Neutrophil (primary cell): Measurements from ENCODE around the gene TNFAIP8L1.
A peak's percentile ranks its signal among the peaks of the same experiment; 100 is the strongest.

ENCODE experiments used
- H3K27ac ChIP-seq: fragments of 200-600 bp; sonication (generic); 2 replicates; pipeline ENCODE4 v1.5.1; 2016; ENCODE audit warnings: mild to moderate bottlenecking, moderate library complexity
- H3K27me3 ChIP-seq: fragments of 200-600 bp; sonication (generic); 2 replicates; pipeline ENCODE4 v1.6.0; 2016; ENCODE audit warnings: mild to moderate bottlenecking
- H3K36me3 ChIP-seq: fragments of 200-600 bp; sonication (generic); 2 replicates; pipeline ENCODE4 v1.5.1; 2017
- H3K4me1 ChIP-seq, 2 experiments: fragments of 200-600 bp in 1 of 2; sonication (generic) in 1 of 2; 1 replicate in 1 of 2; 2 replicates in 1 of 2; pipeline versions ENCODE4 v1.5.1 to v1.6.1; 2013 to 2016; ENCODE audit warnings: low read depth in 1 of 2, low read length in 1 of 2, mild to moderate bottlenecking in 1 of 2, moderate library complexity in 1 of 2; ENCODE audit not compliant: control insufficient read depth in 1 of 2, insufficient read depth in 1 of 2
- H3K4me3 ChIP-seq, 2 experiments: fragments of 200-600 bp in 1 of 2; sonication (generic) in 1 of 2; 1 replicate in 1 of 2; 2 replicates in 1 of 2; pipeline ENCODE4 v1.5.1; 2013 to 2016; ENCODE audit warnings: low read depth in 1 of 2, low read length in 1 of 2, mild to moderate bottlenecking in 1 of 2, moderate library complexity in 1 of 2
- H3K9me3 ChIP-seq: fragments of 200-600 bp; sonication (generic); 2 replicates; pipeline ENCODE4 v1.5.1; 2016
- CTCF ChIP-seq: fragments of 200-600 bp; sonication (generic); IDR thresholded peaks from 2 replicates; pipeline ENCODE4 v1.5.1; 2016; ENCODE audit warnings: antibody characterized with exemption

TNFAIP8L1 gene

GRCh38 chr19:4638828-4639530 is at the start of gene TNFAIP8L1:
Gene TNFAIP8L1 (plus strand): TSS chr19:4639516. CDS start chr19:4651870, 12,354 bp downstream.
- Histone ChIP-seq H3K9me3 (no peaks in the 10 kb centered on the region), H3K4me3 (peak within 1 kb of the TSS; percentile 69 to 71), H3K27me3 (peaks cover 14% of the 10 kb centered on the region), H3K27ac (peak within 1 kb of the TSS; percentile 85), H3K36me3 (no peaks in the 10 kb centered on the region), H3K4me1 (peaks cover 29 to 30% of the 10 kb centered on the region in 2 experiments)
- no peak for TF ChIP-seq CTCF

GRCh38 chr19:4589579-4590410 is 49.5 kb upstream of the TNFAIP8L1 start:
- H3K9me3 ChIP-seq = no peaks in the 10 kb centered on the region
- no peaks in the 10 kb centered on the region for H3K36me3 ChIP-seq
- H3K27ac ChIP-seq = no peak overlapping the region
- no peak for TF ChIP-seq CTCF
- no peak overlapping the region for H3K4me3 ChIP-seq
- H3K27me3 ChIP-seq = peaks cover 85% of the 10 kb centered on the region
- no peaks in the 10 kb centered on the region for H3K4me1 ChIP-seq

- Histone ChIP-seq H3K4me1 (no peaks in the 10 kb centered on the region), H3K9me3 (no peaks in the 10 kb centered on the region), H3K36me3 (no peaks in the 10 kb centered on the region), H3K27ac (no peak overlapping the region), H3K4me3 (no peak overlapping the region), H3K27me3 (peaks cover 85% of the 10 kb centered on the region)
- no peak for TF ChIP-seq CTCF
Observed at GRCh38 chr19:4590559-4590958, 48.8 kb upstream of the TNFAIP8L1 start.

GRCh38 chr19:4591320-4591719 is 48.0 kb upstream of the TNFAIP8L1 start:
- H3K4me1 ChIP-seq = no peaks in the 10 kb centered on the region
- H3K27me3 ChIP-seq = peaks cover 85% of the 10 kb centered on the region
- H3K27ac ChIP-seq = no peak overlapping the region
- no peaks in the 10 kb centered on the region for H3K9me3 ChIP-seq
- no peak for TF ChIP-seq CTCF
- no peak overlapping the region for H3K4me3 ChIP-seq
- no peaks in the 10 kb centered on the region for H3K36me3 ChIP-seq

GRCh38 chr19:4592445-4592844 is 46.9 kb upstream of the TNFAIP8L1 start:
- H3K4me1 ChIP-seq = no peaks in the 10 kb centered on the region
- H3K9me3 ChIP-seq = no peaks in the 10 kb centered on the region
- no peak overlapping the region for H3K4me3 ChIP-seq
- no peak overlapping the region for H3K27ac ChIP-seq
- no peak for TF ChIP-seq CTCF
- peaks cover 85% of the 10 kb centered on the region for H3K27me3 ChIP-seq
- no peaks in the 10 kb centered on the region for H3K36me3 ChIP-seq
